GM12878 (cell line): Measurements from ENCODE around the gene EYS. TPM values are rescaled to one million over a fixed set of nuclear protein-coding genes. Genes with fewer than 3 reads are reported as not detected.

Experiments
- ATAC-seq: fragments of 200-7000 bp; cut with Tn5 transposase; 3 replicates; pipeline ENCODE4 v1.9.1; 2020; ENCODE audit warnings: mild to moderate bottlenecking, moderate library complexity
- BruUV-seq: library from RNA; stranded (reverse); fragments of 400-500 nt; replicated peaks from 2 replicates; lab custom pipeline; 2021; lab: Mats Ljungman, UMichigan
- CTCF ChIA-PET: fragments of 300-600 bp; sonication (Branson Sonifier 250); formaldehyde crosslinking; extraction: SDS; loops from one replicate; lab custom pipeline; 2021; ENCODE audit warnings: inconsistent platforms; lab: Yijun Ruan, JAX
- POLR2A ChIA-PET: fragments of 350-600 bp; formaldehyde crosslinking; extraction: SDS; loops from one replicate; lab custom pipeline; 2021; ENCODE audit warnings: inconsistent platforms; lab: Charles Lee
- RAD21 ChIA-PET: fragments of 300-600 bp; sonication (Branson Sonifier 250); formaldehyde crosslinking; loops from one replicate; lab custom pipeline; 2023; ENCODE audit warnings: antibody characterized with exemption; ENCODE audit not compliant: unreplicated experiment; lab: Charles Lee
- SMC1A ChIA-PET: fragments of 300-600 bp; sonication (Branson Sonifier 250); formaldehyde crosslinking; loops from one replicate; lab custom pipeline; 2023; ENCODE audit not compliant: unreplicated experiment, uncharacterized antibody; lab: Charles Lee
- DNase-seq: peaks from one replicate; pipeline ENCODE4 v3.0.0-alpha.2; 2011; ENCODE audit warnings: low read depth, low spot score
- FAIRE-seq: peaks from 3 replicates; lab custom pipeline; 2011; peaks lifted over from hg19 to GRCh38; lab: Jason Lieb, UNC
- H2AFZ ChIP-seq: 2 replicates; pipeline ENCODE4 v1.6.0; 2011; ENCODE audit warnings: low read depth, low read length, control low read depth; ENCODE audit not compliant: control insufficient read depth
- H3K27ac ChIP-seq: 2 replicates; pipeline ENCODE4 v1.5.1; 2011; ENCODE audit warnings: control low read depth; ENCODE audit not compliant: control insufficient read depth, insufficient read depth
- H3K27me3 ChIP-seq, 2 experiments: replicated peaks in 1 of 2; 2 replicates each; pipeline versions ENCODE4 v1.6.0 to v1.6.1; 2011; ENCODE audit warnings: low read length in 1 of 2; ENCODE audit not compliant: control insufficient read depth in 2 of 2, insufficient read depth in 2 of 2
- H3K36me3 ChIP-seq, 2 experiments: 2 replicates each; pipeline ENCODE4 v1.5.1; 2011; ENCODE audit warnings: low read length in 1 of 2; ENCODE audit not compliant: control insufficient read depth in 2 of 2, insufficient read depth in 2 of 2
- H3K4me1 ChIP-seq: 2 replicates; pipeline ENCODE4 v1.6.1; 2011; ENCODE audit warnings: mild to moderate bottlenecking, low read length, moderate library complexity, mixed read lengths; ENCODE audit not compliant: control insufficient read depth, insufficient read depth
- H3K4me2 ChIP-seq: 2 replicates; pipeline ENCODE4 v1.6.0; 2011; ENCODE audit warnings: control low read depth; ENCODE audit not compliant: control insufficient read depth, insufficient read depth
- H3K4me3 ChIP-seq: fragments of 200-600 bp; sonication (generic); 2 replicates; pipeline ENCODE4 v1.5.1; 2016
- H3K79me2 ChIP-seq: 2 replicates; pipeline ENCODE4 v1.6.0; 2011; ENCODE audit warnings: low read length; ENCODE audit not compliant: control insufficient read depth, insufficient read depth
- H3K9ac ChIP-seq: 2 replicates; pipeline ENCODE4 v1.8.0; 2011; ENCODE audit warnings: low read length, control low read depth, mixed read lengths; ENCODE audit not compliant: control insufficient read depth, insufficient read depth
- H3K9me3 ChIP-seq: replicated peaks from 3 replicates; pipeline ENCODE4 v1.5.1; 2011; ENCODE audit warnings: mild to moderate bottlenecking, low read length; ENCODE audit not compliant: control insufficient read depth, insufficient read depth
- H4K20me1 ChIP-seq: 2 replicates; pipeline ENCODE4 v1.6.0; 2011; ENCODE audit not compliant: control insufficient read depth, insufficient read depth
- ATF3 ChIP-seq: IDR thresholded peaks from 2 replicates; pipeline ENCODE4 v1.6.1; 2011; ENCODE audit warnings: low read depth, mild to moderate bottlenecking, low read length, moderate library complexity, borderline replicate concordance; ENCODE audit errors: extremely low read depth
- CREB1 ChIP-seq: IDR thresholded peaks from 2 replicates; pipeline ENCODE4 v1.6.1; 2012; ENCODE audit warnings: low read depth, mild to moderate bottlenecking, inconsistent platforms
- IRF5 ChIP-seq: fragments of 450-650 bp; IDR thresholded peaks from 2 replicates; pipeline ENCODE4 v1.6.1; 2017; ENCODE audit warnings: borderline replicate concordance
- MLLT1 ChIP-seq: fragments of 450-650 bp; IDR thresholded peaks from 2 replicates; pipeline ENCODE4 v1.6.1; 2016; ENCODE audit warnings: mild to moderate bottlenecking
- RCOR1 ChIP-seq: conservative IDR thresholded peaks from 2 replicates; pipeline ENCODE4 v1.6.1; 2012; ENCODE audit warnings: low read depth, low read length, improper control_type of control experiment
- ZNF622 ChIP-seq: fragments of 450-650 bp; IDR thresholded peaks from 2 replicates; pipeline ENCODE4 v1.6.1; 2017; ENCODE audit warnings: mild to moderate bottlenecking, inconsistent platforms
- ZNF687 ChIP-seq: fragments of 450-650 bp; IDR thresholded peaks from 2 replicates; pipeline ENCODE4 v1.6.1; 2017; ENCODE audit warnings: mild to moderate bottlenecking, moderate library complexity
- ZSCAN29 ChIP-seq: fragments of 450-650 bp; IDR thresholded peaks from 2 replicates; pipeline ENCODE4 v1.6.1; 2017; ENCODE audit warnings: mild to moderate bottlenecking, moderate library complexity
- WGBS: methylation state at CpG from one replicate; pipeline ENCODE4 v1.1.6; 2016; ENCODE audit warnings: low lambda C conversion rate; ENCODE audit not compliant: insufficient replicate concordance, insufficient coverage; ENCODE audit errors: missing lambda C conversion rate; 5-methylcytosine and 5-hydroxymethylcytosine counted together
- in situ Hi-C: fragments of 300-500 bp; cut with MboI; formaldehyde crosslinking; loops from 9 replicates; pipeline ENCODE4 v1.14.3; 2018; ENCODE audit warnings: mixed read lengths
- intact Hi-C: fragments of 100-400 bp; cut with micrococcal nuclease; formaldehyde crosslinking; loops from one replicate; pipeline ENCODE4 v1.14.2; 2022; ENCODE audit not compliant: unreplicated experiment
- polyA plus RNA-seq, 11 experiments: library from polyadenylated mRNA; depleted of rRNA in 4 of 11; unstranded in 6 of 11; stranded (reverse) in 5 of 11; fragments of >200 nt; fragmentation: Nextera tagmentation in 4 of 11; fragmentation: Illumina TruSeq in 1 of 11; extraction: Ambion mirVana in 4 of 11; extraction: Trizol in 1 of 11; gene quantifications; 1 replicate in 1 of 11; 2 replicates in 10 of 11; pipeline versions ENCODE4 v1.2.1 to v1.2.3, GENCODE V29; 2011 to 2016; ENCODE audit warnings: inconsistent platforms in 2 of 11, missing spikeins in 2 of 11, low read depth in 1 of 11
- total RNA-seq, 4 experiments: library from RNA; depleted of rRNA in 3 of 4; stranded (reverse); fragments of >200 nt in 3 of 4; fragmentation: Illumina TruSeq in 1 of 4; extraction: Trizol in 1 of 4; gene quantifications; 2 replicates each; pipeline versions ENCODE4 v1.2.1 to v1.2.3, GENCODE V29; 2013 to 2021

Gene EYS
- total and polyA plus RNA-seq, 10 of the 15 experiments (the other 5 are each of a cell fraction or from before 2014, with no cell fraction given) = under 0.01 to 0.14 (median 0.02) TPM; not detected in 1

GRCh38 chr6:65299236-65299635, 407.8 kb downstream of the EYS start:
- ATAC-seq (no peak), FAIRE-seq (no peak), DNase-seq (no peak)
- H3K4me2 ChIP-seq = no peak overlapping the region
- WGBS = 10% methylated on average over 2 of the region's 2 CpGs
- no peaks in the 10 kb centered on the region for H4K20me1 ChIP-seq
- intact Hi-C loops (no loop called here), in situ Hi-C loops (no loop called here)
- RAD21 ChIA-PET = no interaction called here
- no peak overlapping the region for H3K9ac ChIP-seq
- SMC1A ChIA-PET = no interaction called here
- no peak overlapping the region for H3K4me3 ChIP-seq
- H3K27me3 ChIP-seq = no peaks in the 10 kb centered on the region
- CTCF ChIA-PET = no interaction called here
- POLR2A ChIA-PET = no interaction called here
- no peaks in the 10 kb centered on the region for H3K4me1 ChIP-seq
- no peak for TF ChIP-seq ZNF622
- no peak for TF ChIP-seq ZSCAN29
- no peak for TF ChIP-seq RCOR1
- no peak for TF ChIP-seq ATF3
- TF ChIP-seq MLLT1 = no peak
- TF ChIP-seq IRF5 = no peak
- TF ChIP-seq ZNF687 = no peak
- no peak for TF ChIP-seq CREB1
- no peaks in the 10 kb centered on the region for H3K36me3 ChIP-seq
- H2AFZ ChIP-seq = no peak overlapping the region
- H3K79me2 ChIP-seq = no peaks in the 10 kb centered on the region
- H3K9me3 ChIP-seq = no peaks in the 10 kb centered on the region
- H3K27ac ChIP-seq = no peak overlapping the region
- BruUV-seq = no TSS peak
